ENCODE data around the gene ANKRD44.

ANKRD44 gene

DNA sequence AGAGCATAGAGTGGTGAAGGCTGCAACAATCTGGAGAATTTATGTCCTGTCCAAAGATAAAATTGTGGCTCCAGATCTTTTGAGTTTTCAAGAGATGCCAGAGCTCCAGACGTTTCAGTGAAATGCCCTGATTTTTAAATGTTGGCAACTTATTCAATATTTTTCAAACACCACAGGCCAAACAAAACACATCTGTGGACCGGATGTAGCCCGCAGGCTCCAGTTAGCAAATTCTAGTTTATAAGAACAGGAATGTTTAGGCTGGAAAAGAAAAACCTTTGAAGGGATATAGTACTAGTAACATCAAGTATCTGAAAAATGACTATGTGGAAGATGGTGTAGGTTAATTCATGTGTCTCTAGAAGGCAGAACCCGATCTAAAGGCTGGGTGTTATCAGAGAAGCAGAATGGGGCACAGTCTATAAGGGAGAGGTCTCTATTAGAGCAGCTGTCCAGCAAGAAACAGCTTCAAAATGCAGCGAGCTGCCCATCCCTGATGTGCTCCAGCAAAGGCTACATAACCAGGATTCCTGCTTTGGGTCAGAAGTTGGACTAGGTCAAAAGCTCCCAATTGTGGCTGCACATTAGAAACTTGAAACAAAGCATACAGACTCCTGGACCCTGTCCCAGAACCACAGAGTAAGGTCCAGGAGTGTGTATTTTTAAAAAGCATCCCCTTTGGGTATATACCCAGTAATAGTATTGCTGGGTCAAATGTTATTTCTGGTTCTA is 105.9 kb downstream of the ANKRD44 start:
- no peak for DNase-seq

DNA sequence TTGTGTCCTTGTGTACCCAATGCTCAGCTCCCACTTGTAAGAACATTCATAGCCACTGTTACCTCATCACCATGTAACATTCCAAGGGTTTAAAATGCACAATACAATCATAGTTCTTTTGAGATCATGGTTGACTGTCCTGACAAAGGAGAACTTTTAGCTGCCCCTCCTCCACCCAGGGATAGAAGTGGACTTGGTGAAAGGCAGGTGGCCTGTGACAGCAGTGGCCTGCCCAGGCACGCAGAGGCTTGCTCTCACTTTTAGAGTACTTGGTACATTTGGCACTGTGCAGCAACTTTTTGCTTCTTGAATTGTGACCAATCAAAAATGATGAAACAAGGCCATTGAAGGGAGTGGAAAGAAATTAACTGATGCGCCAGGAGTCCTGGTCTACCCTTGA is 108.7 kb downstream of the ANKRD44 start:
- DNase-seq, result no peak

GRCh38 chr2:197200762-197201058 is 109.9 kb downstream of the ANKRD44 start:
- no peak for DNase-seq

DNA sequence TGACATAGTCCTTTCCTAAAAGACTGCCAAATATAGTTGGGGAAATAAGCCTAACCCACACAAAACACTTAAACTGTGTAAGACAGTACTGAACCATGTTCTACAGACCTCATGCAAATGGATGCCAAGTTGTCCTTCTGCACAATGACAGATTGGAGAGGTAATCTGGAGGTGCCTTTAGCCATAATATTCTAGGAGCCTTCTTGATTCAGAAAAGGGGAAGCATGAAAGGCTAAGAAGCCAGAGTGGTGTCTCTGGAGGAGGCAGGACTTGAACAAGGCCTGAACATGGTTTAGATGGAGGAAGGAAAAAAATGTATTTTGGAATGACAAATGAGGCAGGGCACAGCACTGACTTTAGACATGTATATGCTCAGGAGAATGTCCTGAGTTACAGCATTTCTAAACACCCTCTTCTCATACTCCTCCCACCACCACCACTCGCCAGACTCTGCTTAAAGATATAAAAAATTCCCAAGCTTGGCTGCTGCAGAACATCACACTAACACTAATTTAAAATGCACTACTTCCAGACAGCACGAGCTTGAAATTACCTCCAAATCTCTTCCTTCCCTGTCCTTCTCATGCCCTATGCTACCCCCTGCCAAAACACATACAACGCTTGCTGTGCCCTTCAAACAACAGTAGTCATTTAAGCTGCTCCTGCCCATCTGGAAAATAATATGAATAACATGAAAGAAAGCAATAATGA is 110.4 kb downstream of the ANKRD44 start:
- DNase-seq, result no peak

GRCh38 chr2:197198890-197199289 is 111.7 kb downstream of the ANKRD44 start:
- peak; percentile 87 for DNase-seq

GRCh38 chr2:197197895-197198311 is 112.7 kb downstream of the ANKRD44 start:
- DNase-seq, result no peak

- no peak for DNase-seq
Observed at GRCh38 chr2:197196541-197197180, 113.9 kb downstream of the ANKRD44 start.

DNA sequence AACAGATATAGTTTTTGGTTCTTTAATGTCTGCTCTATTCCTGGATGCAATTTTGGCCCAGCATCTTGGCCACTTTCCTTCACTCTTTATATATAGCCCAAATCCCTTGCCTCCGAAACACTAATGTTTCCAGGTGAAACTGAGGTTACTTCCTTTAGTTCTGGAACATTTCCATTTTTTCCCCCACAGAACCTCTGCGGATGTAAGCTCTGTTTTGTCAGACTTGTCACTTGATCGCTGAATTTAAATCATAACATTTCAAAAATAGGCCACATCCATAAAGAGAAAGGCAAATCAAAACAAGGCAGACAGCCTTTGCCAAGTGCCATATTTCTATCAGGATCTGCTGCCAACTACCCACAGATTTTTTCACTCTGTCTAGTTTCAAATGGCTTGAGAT is 115.1 kb downstream of the ANKRD44 start:
- no peak for DNase-seq

DNA sequence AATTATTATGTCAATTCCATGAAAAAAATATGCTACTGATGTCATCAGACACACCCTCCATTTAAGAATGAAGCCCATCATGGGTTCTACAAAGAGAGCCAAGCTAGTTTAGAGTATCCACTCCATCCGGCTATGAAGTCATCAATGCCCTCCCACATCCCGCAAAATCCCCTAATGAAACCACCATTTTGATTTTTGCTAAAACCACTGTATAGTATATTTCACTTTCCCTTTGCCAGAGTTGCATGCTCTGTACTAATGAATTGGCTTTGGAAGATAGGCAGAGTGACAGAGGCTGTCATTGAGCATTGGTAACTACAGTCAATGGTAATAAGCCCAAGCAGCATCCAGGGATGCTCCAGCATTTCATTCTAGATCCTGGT is 118.6 kb downstream of the ANKRD44 start:
- DNase-seq, result no peak

GRCh38 chr2:197191177-197191939 is 119.2 kb downstream of the ANKRD44 start:
- peak; percentile 74 for DNase-seq

- no peak for DNase-seq
Observed at GRCh38 chr2:197190100-197190432, 120.5 kb downstream of the ANKRD44 start.

GRCh38 chr2:197189426-197190099 is 121.0 kb downstream of the ANKRD44 start:
- DNase-seq, result no peak

- no peak for DNase-seq
Observed at GRCh38 chr2:197185676-197186075, 124.9 kb downstream of the ANKRD44 start.

GRCh38 chr2:197184959-197185586 is 125.5 kb downstream of the ANKRD44 start:
- DNase-seq, result no peak

DNA sequence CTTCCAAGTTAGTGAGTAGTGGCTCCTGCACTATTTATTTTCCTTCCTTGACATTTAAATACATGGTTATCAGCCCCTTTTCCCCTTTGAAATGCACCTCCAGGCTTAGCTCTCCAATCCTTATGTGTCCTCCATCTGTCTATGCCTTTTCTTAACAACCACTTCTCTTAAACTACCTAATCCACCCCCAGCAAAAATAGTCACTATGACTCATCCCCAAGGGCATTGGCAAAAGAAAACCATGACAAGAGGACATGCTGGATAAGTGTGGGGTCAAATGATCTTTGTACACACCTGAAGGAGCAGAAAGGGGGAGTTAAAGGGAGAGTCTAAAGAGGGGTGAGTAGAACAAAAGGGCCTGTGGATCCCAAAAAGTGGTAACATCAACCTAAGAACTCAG is 127.2 kb downstream of the ANKRD44 start:
- DNase-seq, result no peak

GRCh38 chr2:197182668-197183067 is 127.9 kb downstream of the ANKRD44 start:
- no peak for DNase-seq

- DNase-seq, result no peak
Observed at GRCh38 chr2:197181491-197181890, 129.1 kb downstream of the ANKRD44 start.

DNA sequence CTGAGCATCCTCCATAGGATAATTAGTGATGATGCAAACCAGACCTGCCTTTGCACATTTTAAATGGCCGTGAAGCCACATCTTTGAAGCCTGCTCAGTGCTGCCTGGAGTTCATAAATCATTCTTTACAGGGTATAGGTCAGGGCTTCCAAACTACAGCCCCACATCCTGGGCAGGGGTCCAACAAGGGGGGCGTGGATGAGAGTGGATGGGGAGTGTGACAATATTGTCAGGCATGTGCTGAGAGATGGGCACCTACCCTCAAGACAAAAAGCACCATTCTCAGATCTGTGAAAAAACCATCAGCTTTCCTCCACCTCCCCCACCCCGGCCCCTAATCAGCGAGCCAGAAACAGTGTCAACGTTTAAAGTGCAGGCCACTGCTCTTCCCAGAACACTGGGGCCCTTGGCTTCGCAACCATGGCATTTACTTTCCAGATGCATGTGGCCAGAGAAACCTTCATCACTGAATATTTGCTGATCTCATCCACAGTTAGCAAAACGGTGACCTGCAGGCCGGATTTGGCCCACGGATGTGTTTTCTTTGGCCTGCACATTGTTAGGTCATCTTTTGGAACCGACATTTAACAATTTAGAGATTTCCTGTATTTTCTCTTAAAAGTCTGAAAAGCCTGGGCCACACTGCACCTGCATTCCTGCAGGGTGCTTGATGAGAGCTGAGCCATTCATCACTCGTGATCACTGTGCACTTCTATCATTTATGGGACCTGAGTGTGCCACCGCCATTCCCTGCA is 130.7 kb downstream of the ANKRD44 start:
- DNase-seq, result no peak

GRCh38 chr2:197176522-197176921 is 134.1 kb downstream of the ANKRD44 start:
- DNase-seq, result no peak

GRCh38 chr2:197174539-197175094 is 136.0 kb downstream of the ANKRD44 start:
- DNase-seq, result no peak

GRCh38 chr2:197171582-197171981 is 139.0 kb downstream of the ANKRD44 start:
- DNase-seq, result no peak
